COLO668 (cell line): ENCODE data around the gene CASR.

Source experiments
- DNase-seq: peaks from one replicate; lab custom pipeline; 2025; ENCODE audit not compliant: unreplicated experiment; lab: John Stamatoyannopoulos, UW

Gene CASR

DNA sequence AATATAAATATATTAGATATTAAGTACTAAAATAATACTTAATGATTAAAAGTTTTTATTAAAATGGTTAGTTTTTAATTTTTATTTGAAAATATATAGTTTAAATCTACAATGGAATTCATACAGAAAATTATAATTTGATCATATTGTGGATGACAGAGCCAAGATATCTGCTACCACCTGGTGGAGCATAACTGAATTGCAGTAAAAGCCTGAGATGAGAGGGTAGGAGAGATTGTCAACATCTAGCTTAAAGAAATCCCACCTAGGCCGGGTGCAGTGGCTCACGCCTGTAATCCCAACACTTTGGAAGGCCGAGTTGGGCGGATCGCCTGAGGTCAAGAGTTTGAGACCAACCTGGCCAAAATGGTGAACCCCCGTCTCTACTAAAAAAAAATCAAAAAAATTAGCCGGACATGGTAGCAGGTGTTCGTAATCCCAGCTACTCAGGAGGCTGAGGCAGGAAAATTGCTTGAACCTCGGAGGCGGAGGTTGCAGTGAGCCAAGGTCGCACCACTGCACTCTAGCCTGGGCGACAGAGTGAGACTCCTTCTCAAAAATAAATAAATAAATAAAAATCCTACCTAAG is 116.5 kb downstream of the CASR start:
- peak; percentile 7 for DNase-seq

GRCh38 chr3:122301063-122301462 is 117.6 kb downstream of the CASR start:
- no peak for DNase-seq

DNA sequence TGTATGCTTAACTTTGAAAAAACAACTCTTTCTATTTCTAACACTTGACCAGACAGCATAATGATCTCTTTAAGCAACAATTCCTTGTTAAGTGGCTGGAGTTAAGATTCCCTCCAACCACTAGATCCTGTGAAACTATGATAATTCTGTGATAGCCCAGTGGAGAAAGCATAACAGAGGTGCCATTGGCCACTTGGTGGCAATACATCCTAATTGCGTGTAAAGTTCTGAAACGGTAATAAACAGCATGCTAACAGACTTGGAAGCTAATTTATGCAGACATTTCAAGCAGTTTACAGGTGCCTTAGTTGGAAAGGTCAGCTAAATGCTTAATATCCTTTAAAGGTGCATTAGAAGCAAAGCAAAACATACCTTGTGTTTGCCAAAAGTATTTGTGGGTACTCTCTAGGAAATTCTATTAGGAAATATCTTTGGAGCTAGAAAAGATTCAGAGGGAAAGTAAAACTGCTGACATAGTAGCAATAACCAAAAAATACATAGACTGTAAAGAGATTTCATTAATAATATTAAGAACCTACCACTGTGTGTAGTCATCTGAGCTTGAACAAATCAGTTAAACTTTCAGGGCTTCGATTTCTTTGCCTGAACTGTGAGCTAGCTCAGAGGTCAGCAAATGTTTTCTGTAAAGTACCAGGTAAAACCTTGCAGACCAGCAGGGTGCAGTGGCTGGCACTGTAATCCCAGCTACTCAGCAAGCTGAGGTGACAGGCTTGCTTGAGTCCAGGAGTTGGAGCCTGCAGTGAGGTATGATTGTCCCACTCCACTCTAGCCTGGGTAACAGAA is 122.6 kb downstream of the CASR start:
- DNase-seq = no peak

DNA sequence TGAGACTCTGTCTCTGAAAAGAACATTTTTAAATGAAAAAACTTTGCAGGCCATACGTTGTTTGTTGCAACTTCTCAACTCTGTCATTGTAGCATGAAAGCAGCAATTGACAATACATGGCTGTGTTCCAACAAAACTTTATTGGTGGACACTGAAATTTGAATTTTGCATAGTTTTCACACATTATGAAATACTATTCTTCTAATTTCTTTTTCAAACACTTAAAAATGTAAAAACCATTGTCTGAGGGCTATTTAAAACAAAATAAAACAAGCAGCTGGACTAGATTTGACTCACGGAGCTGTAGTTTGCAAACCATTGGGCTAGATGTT is 123.1 kb downstream of the CASR start:
- no peak for DNase-seq

- DNase-seq = no peak
Measured at GRCh38 chr3:122307094-122307687, 123.7 kb downstream of the CASR start.

DNA sequence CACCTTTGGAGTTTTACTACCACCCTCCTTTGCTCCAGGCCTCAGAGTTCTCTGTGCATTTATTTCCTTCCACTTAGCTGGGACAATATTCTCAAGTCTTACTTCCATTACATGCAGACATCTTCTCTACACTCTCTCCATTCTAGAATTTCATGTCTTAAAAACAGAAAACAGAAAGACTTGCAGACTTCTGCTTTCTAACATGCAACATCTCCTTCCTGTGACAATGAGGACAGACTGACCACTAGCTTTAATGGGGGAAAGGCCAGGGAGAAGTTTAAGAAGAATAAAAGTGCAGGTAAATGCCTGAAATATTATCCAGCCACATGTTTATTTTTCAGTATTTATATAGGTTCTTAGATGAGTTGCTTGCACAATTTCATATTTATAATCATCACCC is 124.5 kb downstream of the CASR start:
- no peak for DNase-seq

DNA sequence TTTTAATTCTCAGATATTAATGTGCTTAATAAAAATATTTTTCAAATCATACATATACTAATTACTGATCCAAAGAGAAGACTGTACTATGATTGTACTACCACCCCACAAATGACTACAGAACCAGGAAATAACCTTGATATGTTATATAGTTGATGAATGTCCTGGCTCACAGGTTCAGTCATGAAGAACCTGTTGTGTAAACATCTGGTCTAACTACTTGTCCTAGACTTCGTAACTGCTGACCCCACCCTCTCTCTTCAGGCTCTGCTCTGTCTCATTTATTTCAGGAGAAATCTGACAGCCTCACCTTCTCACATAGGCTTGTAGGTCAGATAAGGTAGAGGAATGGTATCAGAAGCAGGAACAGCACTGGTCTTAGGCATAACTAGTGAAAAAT is 126.9 kb downstream of the CASR start:
- no peak for DNase-seq

- no peak for DNase-seq
Measured at GRCh38 chr3:122312826-122313225, 129.4 kb downstream of the CASR start.

DNA sequence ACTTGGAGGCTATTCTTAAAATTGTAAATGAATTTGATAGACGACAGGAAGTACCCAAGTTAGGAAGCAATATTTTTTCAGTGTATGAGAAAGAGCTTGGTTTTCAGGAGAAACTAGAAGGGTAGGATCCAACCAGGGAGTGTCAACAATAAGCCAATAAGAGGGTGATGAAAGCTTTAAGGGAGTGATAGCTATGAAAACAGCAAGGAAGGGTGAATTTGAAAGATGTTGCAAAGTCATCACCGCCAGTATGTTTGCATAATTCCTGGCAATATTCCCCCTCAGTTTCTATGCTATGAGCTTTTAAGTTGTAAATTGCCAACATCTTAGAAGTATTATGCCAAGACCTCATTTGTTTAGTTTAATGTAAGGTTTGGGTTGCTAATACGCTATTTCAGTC is 129.8 kb downstream of the CASR start:
- DNase-seq = no peak

DNA sequence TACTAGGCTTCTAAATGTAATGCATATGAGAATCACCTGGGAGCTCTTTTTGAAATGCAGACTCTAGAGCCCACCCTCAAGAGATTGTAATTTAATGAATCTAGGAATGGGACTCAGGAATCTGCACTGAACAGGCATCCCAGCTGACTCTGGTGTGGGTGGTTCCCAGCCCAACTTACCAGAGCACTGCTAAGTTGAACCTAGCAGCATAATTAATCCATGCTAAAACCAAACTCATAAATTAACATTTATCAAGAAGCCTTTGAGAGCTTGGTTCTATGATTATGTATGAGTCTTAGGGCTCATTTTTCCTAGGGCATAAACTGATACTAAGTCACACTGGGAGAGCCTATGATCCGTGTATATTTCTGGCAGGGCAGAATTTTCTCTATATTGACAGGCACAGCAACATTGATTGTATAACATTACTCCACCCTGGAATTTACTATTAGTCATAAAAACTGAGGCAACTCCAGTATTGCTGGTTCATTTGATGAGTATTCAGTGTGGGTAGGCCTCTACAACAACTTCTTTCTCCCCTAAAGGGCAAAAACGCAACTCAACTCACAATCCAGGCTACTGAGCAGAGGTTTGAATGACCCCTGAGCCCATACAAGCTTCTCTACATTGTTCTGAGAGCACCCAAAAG is 130.9 kb downstream of the CASR start:
- no peak for DNase-seq

DNA sequence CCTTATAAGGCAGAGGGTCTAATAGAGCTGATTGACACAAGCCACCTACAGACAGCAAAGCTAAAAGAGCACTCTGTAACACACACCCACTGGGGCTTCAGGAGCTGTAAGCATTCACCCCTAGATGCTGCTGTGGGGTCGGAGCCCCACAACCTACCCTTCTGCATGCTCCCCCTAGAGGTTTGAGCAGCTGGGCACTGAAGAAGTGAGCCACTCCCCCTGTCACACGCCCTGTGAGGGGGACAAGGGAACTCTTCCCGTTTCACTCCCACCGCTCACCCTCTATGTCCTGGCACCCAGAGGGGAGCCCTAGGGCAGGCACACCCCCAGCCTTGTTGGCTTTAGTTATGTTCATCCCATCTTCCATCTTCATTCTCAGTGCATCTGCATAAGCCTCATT is 132.2 kb downstream of the CASR start:
- DNase-seq = no peak

DNA sequence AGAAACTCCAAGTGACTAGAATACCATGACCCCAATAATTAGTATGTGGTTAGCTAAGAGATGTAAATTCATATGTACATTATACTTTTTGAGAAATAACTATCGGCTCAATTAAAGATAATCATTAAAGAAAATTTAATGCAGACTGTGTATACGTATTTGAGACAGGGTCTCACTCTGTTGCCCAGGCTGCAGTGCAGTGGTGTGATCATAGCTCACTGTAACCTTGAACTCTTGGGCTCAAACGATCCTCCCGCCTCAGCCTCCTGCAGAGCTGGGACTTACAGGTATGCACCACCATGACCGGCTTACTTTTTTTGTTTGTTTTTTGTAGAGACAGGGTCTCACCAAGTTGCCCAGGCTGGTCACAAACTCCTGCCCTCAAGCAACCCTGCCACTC is 132.9 kb downstream of the CASR start:
- no peak for DNase-seq

DNA sequence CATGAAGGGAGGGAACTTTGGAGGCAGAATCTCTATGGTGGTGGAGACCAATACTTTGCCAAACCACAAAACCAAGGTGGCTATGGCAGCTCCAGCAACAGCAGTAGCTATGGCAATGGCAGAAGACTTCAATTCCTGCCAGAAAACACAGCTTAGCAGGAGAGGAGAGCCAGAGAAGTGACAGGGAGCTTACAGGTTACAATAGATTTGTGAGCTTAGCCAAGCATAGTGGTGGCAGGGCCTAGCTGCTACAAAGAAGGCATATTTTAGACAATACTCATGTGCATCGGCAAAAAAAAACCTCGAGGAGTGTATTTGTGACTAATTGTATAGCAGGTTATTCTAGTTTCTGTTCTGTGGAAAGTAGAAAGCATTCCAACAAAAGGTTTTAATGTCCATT is 135.2 kb downstream of the CASR start:
- DNase-seq = no peak

DNA sequence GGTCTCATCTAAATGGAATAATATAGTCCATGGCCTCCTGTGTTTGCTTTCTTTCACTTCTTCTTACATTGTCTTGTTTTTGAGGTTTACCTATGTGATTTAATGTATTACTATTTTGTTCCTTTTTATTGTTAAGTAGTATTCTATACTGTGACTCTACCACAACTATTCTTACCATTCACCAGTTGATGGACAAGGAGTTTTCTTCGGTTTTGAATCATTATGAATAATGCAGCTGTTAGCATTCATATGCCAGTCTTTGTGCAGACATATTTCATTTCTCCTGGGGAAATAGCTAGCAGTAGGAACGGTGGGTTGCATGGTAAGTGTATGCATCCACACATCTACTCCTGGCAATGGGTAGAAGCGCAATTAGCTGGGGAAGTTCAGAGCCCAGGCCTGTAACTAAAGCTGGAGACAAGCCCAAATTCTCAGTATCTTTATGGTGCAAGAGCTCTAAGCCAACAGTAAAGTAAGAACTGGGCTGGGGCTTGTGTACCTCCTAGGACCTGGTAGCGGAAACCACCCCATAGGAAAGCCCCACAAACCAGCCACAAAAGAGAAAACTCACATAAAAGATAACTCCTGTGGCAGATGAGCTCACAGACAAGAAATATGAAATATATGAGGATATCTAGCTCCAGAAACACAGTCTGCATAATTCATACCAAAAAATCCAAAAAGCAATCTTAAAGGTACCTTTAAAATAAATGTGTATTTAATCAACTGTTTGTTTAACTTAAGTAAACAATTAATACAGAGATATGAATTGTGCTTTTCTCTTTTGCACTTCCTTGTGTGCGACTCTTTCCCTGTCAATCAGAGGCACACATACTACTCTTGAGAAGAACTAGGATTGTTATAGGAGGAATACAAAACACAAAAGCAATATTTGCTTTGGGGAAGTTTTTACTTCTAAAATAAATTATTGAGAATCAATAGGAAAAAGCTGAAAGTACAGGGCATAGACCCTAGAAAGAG is 138.9 kb downstream of the CASR start:
- DNase-seq = no peak

GRCh38 chr3:122324871-122325323 is 141.4 kb downstream of the CASR start, which contains the start of gene CSTA:
TSS of gene CSTA (plus strand) at chr3:122325248. CDS start at chr3:122325293, 45 bp downstream.
- DNase-seq = no peak

DNA sequence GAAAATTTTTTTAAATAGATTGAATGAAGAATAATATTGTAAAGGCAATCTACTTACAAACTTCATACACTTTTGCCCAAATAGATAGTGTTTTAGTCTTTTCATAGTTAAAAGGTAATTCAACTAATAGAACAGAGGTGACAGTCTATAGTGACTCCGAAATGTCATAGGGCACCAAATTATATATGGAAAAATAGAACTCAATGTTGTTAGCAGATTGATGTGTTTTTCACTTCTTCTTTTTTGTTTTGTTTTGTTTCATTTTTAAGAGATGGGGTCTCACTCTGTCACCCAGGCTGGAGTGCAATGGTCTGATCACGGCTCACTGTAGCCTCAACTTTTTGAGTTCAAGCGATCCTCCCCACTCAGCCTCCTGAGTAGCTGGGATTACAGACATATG is 142.3 kb downstream of the CASR start:
- DNase-seq = no peak

- DNase-seq = no peak
Measured at GRCh38 chr3:122331886-122332285, 148.4 kb downstream of the CASR start.

- DNase-seq = no peak
Measured at GRCh38 chr3:122332551-122332950, 149.1 kb downstream of the CASR start.
